T-helper 2 cell (primary cell): ENCODE data around the gene CLIP3.
"Not testable (repeated sequence)": the region's sequence is repeated elsewhere in the genome, so short reads cannot be mapped to it uniquely, and the experiment has no call there.

Experiments
- DNase-seq, 5 experiments: peaks; one replicate each; pipeline versions ENCODE4 v3.0.0 to v3.0.0-alpha.2; 2012 to 2022
- total RNA-seq, 2 donors: gene quantifications; one replicate each; lab custom pipeline; 2026; lab: John Stamatoyannopoulos, UW

CLIP3 gene
- 0 to 0.47 reads per million in 2 donors for total RNA-seq

DNA sequence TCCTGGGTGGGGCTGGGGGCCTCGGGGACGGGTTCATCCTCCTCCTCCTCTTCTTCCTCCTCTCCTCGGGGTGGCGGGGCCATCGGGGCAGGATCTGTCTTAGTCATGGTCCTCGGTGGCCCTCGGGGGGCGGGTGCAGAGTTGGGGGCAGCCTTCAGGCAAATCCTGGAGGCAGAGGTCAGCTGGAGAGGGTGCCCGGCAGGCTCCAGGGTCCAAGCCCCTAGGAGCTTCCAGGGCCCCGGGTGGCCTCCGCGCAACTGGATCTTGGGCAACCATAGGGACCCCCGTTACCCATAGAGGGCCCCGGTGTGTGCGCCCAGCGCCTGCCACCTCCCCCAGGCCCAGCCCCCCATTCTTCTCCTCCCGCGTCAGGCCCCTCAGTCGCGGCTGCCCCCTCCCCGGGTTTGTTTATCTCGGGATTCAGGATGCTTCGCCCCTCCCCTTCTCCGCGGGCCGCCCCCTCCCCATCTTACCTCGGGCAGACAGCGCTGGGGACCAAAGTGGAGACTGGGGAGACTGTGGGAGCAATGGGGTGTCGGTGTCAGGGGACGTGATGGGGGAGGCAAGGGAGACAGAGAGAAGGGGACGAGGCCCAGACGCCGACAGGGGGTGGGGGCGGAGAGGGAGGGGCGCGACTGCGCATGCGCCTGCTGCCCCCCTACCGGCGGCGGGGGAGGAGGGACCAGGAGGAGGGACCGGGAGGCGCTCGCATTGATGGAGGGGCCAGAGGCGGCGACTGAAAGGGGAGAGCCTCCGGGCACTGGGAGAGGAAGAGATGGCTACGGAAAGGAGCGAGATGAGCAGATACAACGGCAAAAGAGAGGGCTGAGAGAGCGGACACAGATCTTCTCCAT lies at the start of gene CLIP3:
TSS of gene CLIP3 (minus strand) at position 623 of the 854 bp plus-strand sequence. CDS start at position 107, 516 bp downstream.
- DNase-seq = peak in 2 of 5 experiments; percentile 47 to 53

DNA sequence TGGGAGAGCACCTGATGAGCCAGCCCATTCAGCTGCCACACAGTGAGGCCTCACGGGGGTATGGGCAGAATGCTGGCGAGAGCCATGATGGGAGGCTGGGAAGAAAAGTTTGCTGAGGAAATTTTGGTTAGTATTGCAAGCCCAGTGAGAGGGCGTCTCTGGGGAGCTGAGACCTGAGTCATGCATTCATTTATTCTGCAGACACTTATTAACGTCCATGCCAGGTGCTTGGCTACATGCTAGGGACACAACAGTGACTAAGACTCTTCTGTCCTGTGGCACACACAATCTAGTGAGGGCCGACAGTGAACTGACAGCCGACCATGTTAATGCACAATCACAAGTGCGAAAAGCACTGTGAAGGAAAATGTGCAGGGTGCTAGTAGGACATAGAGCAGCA lies 49.2 kb upstream of the CLIP3 start:
- DNase-seq = no peak

- DNase-seq = no peak
Observed at GRCh38 chr19:36081385-36081784, 48.7 kb upstream of the CLIP3 start.

- no peak for DNase-seq
Observed at GRCh38 chr19:36079389-36079945, 46.8 kb upstream of the CLIP3 start.

DNA sequence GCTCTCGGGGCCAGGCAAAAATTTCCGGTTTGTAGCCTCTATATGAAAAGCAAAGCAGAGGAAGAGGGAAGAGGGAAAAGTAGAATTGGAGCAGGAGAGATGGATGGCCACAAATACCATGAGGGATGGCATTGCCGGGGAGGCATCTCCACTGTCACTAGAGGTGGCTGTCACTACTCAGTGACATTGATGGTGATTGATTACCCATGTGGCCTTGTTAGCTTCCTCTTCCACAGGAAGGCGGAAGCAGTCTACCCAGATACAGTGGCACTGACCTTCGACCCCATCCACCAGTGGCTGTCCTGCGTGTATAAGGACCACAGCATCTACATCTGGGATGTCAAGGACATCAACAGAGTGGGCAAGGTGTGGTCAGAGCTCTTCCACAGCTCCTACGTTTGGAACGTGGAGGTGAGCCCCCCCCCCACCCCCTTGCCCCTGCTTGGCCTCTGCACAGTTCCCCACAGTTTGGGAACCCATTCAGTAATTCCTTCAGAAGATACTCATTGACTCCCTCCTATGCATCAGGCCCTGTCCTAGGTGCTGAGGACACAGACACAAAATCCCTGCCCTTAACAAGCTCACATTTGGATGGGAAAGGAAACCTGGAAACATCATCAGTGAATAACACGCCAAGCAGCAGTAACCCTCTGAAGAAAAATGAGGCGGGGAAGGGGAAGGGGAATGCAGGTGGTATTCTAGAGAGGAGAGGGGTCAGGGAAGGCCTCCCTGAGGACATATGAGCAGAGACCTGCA lies 40.6 kb upstream of the CLIP3 start:
- no peak for DNase-seq

- no peak for DNase-seq
Observed at GRCh38 chr19:36072081-36072480, 39.4 kb upstream of the CLIP3 start.

GRCh38 chr19:36068810-36069499 lies 36.3 kb upstream of the CLIP3 start:
- not testable (repeated sequence) for DNase-seq

- DNase-seq = no peak
Observed at GRCh38 chr19:36067681-36068080, 35.0 kb upstream of the CLIP3 start.

DNA sequence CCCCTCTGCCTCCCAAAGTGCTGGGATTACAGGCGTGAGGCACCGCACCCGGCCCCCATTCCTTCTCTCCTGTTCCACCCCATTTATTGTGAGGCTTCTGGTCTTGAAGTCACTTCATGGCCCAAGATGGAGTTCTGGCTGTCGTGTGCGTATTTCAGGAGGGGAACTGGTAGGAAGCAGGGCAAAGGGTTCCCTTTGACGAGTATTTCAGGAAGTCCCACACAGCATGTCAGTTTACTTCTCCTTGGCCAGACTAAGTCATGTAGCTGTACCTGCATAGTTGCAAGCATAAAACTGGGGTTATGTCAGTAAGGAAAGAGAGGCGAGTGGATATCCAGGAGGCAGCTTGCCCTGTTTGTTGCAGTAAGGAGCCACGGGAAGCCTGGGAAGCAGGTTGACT lies 32.2 kb upstream of the CLIP3 start:
- no peak for DNase-seq

DNA sequence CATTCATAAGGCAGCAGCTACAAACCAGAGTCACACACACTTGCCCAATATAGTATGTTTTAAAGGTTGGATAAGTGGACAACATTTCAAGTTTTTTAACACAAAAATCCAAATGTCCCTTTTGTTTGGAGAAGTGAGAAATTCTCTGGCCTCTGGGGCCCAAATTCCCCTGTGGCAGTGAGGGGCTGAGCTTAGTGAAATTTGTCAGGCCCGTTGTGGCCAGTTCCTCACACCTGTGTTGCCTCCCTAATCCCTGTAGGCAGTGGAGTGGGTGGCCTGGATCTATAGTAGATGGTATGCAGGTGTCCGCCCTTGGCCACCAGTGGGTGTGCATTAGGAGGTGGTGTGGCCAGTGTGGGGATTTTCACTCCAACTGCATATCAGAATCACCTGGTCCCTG lies 28.7 kb upstream of the CLIP3 start:
- DNase-seq = no peak

GRCh38 chr19:36060430-36060829 lies 27.8 kb upstream of the CLIP3 start:
- peak in 1 of 5 experiments; percentile 22 for DNase-seq

DNA sequence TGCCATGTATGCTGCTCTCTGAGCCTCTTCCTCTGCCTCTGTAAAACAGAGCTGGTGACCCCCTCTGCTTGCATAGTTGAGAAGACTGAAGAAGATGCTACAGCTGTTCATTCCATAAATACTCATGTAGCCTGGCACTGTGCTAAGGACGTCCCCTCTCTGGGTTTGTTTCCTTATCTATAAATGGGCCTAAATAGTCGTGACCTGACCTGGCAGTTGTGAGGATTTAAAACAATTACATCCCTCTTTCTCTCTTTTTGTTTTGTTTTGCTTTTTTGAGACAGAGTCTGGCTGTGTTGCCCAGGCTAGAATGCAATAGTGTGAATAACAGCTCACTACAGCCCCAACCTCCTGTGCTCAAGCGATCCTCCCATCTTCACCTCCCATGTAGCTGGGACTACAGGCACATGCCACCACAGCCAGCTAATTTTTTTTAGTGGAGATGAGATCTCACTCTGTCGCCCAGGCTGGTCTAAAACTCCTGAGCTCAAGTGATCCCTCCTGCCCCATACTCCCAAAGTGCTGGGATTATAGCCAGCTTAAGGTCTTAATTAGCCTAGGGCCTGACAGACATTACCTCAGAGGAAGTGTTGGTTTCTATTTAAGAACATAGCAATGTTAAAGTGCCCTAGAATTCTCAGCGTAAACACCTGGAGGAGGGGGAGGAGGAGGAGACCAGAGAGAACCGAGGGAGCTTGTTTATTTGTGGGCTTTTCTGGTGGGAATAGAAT lies 26.7 kb upstream of the CLIP3 start:
- DNase-seq = no peak

DNA sequence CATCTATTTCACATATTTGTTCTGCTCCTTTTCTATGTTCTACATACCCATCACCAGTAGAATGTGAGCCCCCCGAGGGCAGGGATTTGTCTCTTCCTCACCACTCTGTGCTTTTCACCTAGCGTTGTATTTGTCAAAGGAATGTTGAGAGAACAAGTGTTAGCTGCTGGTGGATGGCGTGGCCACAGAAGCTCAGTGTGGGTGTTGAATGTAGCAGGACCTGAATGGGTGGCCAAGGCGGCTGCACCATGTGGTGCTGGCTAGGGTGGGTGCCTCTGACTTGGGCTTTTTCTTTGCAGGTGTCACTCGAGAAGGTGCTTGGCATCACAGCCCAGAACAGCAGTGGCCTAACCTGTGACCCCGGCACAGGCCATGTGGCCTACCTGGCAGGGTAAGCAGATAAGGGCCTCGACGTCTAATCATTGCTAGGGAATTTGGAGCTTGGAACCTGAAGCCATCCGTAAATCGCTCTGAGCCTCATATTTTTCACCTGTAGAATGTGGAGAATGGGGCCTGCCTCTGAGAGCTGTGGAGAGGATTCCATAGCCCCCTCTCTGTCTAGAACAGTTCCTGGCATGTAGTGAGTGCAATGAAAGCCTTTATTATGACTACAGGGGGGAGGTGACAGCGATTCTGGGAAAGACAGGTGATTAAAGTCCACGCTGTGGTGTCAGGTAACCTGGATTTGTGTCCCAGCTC lies 26.0 kb upstream of the CLIP3 start:
- DNase-seq = no peak

GRCh38 chr19:36054733-36055686 lies 22.3 kb upstream of the CLIP3 start, which contains the start of gene WDR62:
Gene WDR62 (plus strand): TSS chr19:36054897. CDS start chr19:36054972, 75 bp downstream.
- DNase-seq = peak in 4 of 5 experiments; percentile 91 to 94 (median 92)

- DNase-seq = peak; percentile 99 to 100 (median 100)
Observed at GRCh38 chr19:36054119-36054732, 21.6 kb upstream of the CLIP3 start, which contains the start of gene THAP8. Gene THAP8 (minus strand): TSS chr19:36054285. CDS start chr19:36054217, 68 bp downstream.

GRCh38 chr19:36051637-36052036 lies 19.0 kb upstream of the CLIP3 start:
- DNase-seq = no peak

GRCh38 chr19:36051236-36051635 lies 18.6 kb upstream of the CLIP3 start:
- no peak for DNase-seq

- no peak for DNase-seq
Observed at GRCh38 chr19:36049080-36049698, 16.5 kb upstream of the CLIP3 start.

DNA sequence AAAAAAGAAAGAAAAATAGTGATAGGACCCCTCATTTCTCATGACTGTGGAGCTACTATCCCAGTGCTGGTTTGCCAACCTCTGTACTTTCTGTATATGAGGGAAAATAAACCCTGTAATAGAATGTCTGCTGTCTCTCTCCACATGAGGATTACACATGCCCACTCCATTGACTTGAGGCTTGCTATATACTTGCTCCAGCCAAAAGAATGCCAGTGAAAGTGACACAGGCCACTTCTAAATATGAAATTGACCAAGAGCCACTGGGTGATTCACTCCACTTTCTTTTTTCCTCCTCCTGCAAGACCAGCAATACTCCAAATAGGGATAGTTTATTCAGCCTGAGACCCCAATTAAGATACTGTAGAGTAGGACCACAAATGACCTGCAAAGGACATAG lies 15.2 kb upstream of the CLIP3 start:
- DNase-seq = no peak
